Activated naive CD4-positive, alpha-beta T cell treated with anti-CD3 and anti-CD28 coated beads, Interleukin-2, amount 50 U/mL, for 72 hours (primary cell): ENCODE results near the gene ENPEP. TPM values are rescaled to one million over a fixed set of nuclear protein-coding genes. Genes with fewer than 3 reads are reported as not detected.
"Not testable (repeated sequence)": the region's sequence is repeated elsewhere in the genome, so short reads cannot be mapped to it uniquely, and the experiment has no call there.

Experiments
- ATAC-seq, 2 donors: fragments of 150-1000 bp; cut with Tn5 transposase; 2 replicates each; pipeline ENCODE4 v1.10.0; 2021; ENCODE audit warnings: mild to moderate bottlenecking in 2 of 2, moderate library complexity in 2 of 2
- DNase-seq, 2 donors: peaks; one replicate each; pipeline ENCODE4 v3.0.0; 2021 to 2022; ENCODE audit warnings: low spot score in 2 of 2
- H3K27ac Mint-ChIP-seq, 2 donors: one replicate each; pipeline ENCODE4 v1.8.0; 2022; ENCODE audit warnings: mild to moderate bottlenecking in 2 of 2, mixed read lengths in 2 of 2
- H3K36me3 Mint-ChIP-seq, 2 donors: one replicate each; pipeline ENCODE4 v1.8.0; 2022; ENCODE audit warnings: mixed read lengths in 2 of 2
- H3K9me3 Mint-ChIP-seq, 2 donors: one replicate each; pipeline ENCODE4 v1.8.0; 2022; ENCODE audit warnings: mixed read lengths in 2 of 2
- total RNA-seq, 2 donors: library from RNA; stranded (reverse); gene quantifications; one replicate each; pipeline ENCODE4 v1.2.3, GENCODE V29; 2022

ENPEP gene
- total RNA-seq, 2 donors from 2014 or later = not detected

DNA sequence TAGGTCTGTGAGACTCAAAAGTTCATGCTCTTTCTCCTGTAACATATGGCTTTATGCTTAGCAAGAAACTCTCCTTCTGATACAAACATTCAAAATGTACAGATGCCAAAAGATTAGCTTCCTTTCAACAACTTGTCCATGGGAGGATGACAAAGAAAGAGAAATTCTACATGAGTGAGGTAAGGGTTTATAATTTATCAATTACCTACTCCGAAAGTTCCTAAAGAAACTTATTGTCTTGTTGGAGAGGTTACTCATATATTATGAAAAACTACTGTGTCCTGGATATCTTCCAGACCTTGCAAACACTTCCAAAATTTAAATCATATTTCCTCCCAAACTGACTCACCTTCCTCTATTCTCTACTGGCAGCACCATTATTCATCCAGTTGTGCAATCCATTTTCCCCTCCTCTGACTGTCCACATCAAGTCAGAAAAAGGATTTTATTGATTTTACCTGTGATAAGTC is 65.1 kb downstream of the ENPEP start:
- no peak for DNase-seq
- Mint-ChIP-seq H3K9me3 (peaks cover 5 to 6% of the 10 kb centered on the region in 2 donors), H3K27ac (no peak overlapping the region), H3K36me3 (peaks cover 0 to 5% of the 10 kb centered on the region in 2 donors)
- no peak for ATAC-seq

- Mint-ChIP-seq H3K27ac (no peak overlapping the region), H3K9me3 (peaks cover 0 to 1% of the 10 kb centered on the region in 2 donors), H3K36me3 (no peaks in the 10 kb centered on the region)
- DNase-seq (no peak), ATAC-seq (no peak)
Observed at GRCh38 chr4:110543577-110543976, 67.6 kb downstream of the ENPEP start.

GRCh38 chr4:110544594-110544993 is 68.6 kb downstream of the ENPEP start:
- ATAC-seq (no peak), DNase-seq (no peak)
- Mint-ChIP-seq H3K27ac (no peak overlapping the region), H3K36me3 (no peaks in the 10 kb centered on the region), H3K9me3 (no peaks in the 10 kb centered on the region)

- no peaks in the 10 kb centered on the region for H3K36me3 Mint-ChIP-seq
- ATAC-seq = no peak
- no peak for DNase-seq
- no peaks in the 10 kb centered on the region for H3K9me3 Mint-ChIP-seq
- H3K27ac Mint-ChIP-seq = no peak overlapping the region
Observed at GRCh38 chr4:110550260-110550659, 74.3 kb downstream of the ENPEP start.

GRCh38 chr4:110553197-110553596 is 77.2 kb downstream of the ENPEP start:
- DNase-seq (no peak), ATAC-seq (no peak)
- Mint-ChIP-seq H3K9me3 (no peaks in the 10 kb centered on the region), H3K36me3 (no peaks in the 10 kb centered on the region), H3K27ac (no peak overlapping the region)

GRCh38 chr4:110567214-110567613 is 91.3 kb downstream of the ENPEP start:
- H3K9me3 Mint-ChIP-seq = peaks cover 0 to 4% of the 10 kb centered on the region in 2 donors
- ATAC-seq (no peak), DNase-seq (no peak)
- H3K27ac Mint-ChIP-seq = no peak overlapping the region
- H3K36me3 Mint-ChIP-seq = peaks cover 0 to 4% of the 10 kb centered on the region in 2 donors

GRCh38 chr4:110576696-110577095 is 100.7 kb downstream of the ENPEP start:
- DNase-seq, H3K36me3 Mint-ChIP-seq, ATAC-seq, H3K27ac Mint-ChIP-seq: not testable (repeated sequence)
- peaks cover 3 to 13% of the 10 kb centered on the region in 2 donors for H3K9me3 Mint-ChIP-seq

DNA sequence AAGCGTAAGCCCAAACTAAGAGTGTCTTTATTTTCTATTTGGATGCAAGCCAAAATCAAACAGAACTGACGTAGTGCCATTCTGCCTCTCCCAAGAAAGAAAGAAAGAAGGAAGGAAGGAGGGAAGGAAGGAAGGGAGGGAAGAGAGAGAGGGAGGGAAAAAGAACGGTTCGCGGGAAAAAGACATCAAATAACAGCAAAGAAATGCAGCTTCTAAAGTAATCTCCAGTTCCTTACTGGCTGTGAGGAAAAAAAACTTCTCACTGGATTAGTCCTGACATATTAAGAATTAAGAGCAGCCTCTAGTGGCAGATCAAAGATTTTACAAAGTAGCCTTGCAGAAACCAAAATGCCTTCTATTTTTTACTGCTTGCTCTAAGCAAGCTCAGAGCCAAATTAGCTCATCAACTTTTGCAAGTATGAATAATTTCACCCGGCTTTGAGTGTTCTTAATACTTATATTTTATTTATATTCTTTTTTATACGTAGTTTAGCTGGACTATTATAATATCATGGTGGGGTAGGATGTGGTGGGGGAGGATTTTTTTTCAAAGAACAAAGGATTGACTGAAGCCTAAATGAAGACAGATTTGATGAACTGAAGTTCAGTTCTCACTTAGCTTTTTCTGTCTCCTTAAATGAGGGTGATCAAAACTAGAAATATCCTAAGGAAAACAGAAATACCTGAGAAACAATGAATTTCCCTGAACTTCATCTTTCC is 110.3 kb downstream of the ENPEP start:
- DNase-seq (no peak), ATAC-seq (no peak)
- no peaks in the 10 kb centered on the region for H3K9me3 Mint-ChIP-seq
- H3K36me3 Mint-ChIP-seq = peaks cover 0 to 4% of the 10 kb centered on the region in 2 donors
- no peak overlapping the region for H3K27ac Mint-ChIP-seq

DNA sequence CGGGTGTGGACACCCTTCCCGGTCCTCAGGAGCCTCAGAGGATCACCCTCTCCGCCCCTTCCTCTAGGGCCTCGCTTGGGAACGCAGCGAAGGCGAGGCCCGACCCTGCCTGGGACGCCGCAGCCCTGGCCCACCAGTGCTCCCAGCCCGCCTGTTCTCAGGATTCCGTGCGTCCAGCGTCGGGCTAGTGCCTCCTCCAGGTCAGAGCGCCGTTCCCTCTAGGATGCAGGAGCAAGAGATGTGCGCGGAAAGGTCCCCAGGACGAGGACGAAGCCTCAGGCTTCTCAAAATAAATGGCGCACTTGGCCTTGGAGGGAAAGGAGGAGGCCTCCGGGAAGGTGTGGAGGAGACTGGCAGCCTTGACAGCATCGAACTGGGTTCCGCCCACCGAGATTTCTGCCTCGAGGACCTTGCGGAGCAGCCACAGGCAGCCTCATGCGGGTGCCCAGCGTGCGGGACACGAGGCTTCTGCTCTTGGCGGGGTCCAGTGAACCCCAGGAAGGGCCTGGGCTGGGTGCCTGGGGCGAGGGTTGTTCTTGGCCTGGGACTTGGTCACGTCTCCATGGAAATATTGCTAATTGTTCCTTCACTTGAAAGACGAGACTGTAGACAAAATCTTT is 111.8 kb downstream of the ENPEP start:
- Mint-ChIP-seq H3K27ac (no peak overlapping the region), H3K9me3 (no peaks in the 10 kb centered on the region), H3K36me3 (no peaks in the 10 kb centered on the region)
- ATAC-seq = no peak
- DNase-seq = no peak

GRCh38 chr4:110589297-110589696 is 113.3 kb downstream of the ENPEP start:
- no peak overlapping the region for H3K27ac Mint-ChIP-seq
- peaks cover 3 to 4% of the 10 kb centered on the region in 2 donors for H3K9me3 Mint-ChIP-seq
- no peaks in the 10 kb centered on the region for H3K36me3 Mint-ChIP-seq
- ATAC-seq (no peak), DNase-seq (no peak)

GRCh38 chr4:110595583-110595982 is 119.6 kb downstream of the ENPEP start:
- H3K9me3 Mint-ChIP-seq = peaks cover 3 to 10% of the 10 kb centered on the region in 2 donors
- H3K27ac Mint-ChIP-seq = no peak overlapping the region
- H3K36me3 Mint-ChIP-seq = peaks cover 0 to 5% of the 10 kb centered on the region in 2 donors
- DNase-seq (no peak), ATAC-seq (no peak)

DNA sequence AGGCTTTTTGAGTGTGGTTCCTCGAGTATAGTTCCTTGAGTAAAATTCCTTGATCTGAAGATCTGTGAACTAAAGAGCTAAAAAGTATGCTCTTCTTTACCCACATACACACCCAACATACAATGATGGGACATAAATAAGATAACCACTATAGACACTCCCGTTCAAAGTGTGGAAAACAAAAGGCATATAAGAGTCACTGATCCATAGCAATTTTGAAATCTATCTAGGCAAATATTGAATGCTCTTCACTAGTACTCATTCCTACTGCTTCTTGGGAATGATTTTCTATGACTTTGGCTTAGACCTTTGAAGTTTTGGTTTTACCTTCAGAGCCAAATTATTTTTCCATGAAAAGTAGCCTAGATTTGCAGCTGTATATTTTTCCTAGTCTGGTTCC is 120.5 kb downstream of the ENPEP start:
- peaks cover 3 to 10% of the 10 kb centered on the region in 2 donors for H3K9me3 Mint-ChIP-seq

GRCh38 chr4:110597582-110597981 is 121.6 kb downstream of the ENPEP start:
- H3K36me3 Mint-ChIP-seq = peaks cover 0 to 5% of the 10 kb centered on the region in 2 donors
- no peak for ATAC-seq
- peaks cover 3 to 10% of the 10 kb centered on the region in 2 donors for H3K9me3 Mint-ChIP-seq
- DNase-seq = no peak
- H3K27ac Mint-ChIP-seq = no peak overlapping the region

More for the DNA sequence above, 120.5 kb downstream of the ENPEP start:
- DNase-seq (no peak), ATAC-seq (no peak)
- Mint-ChIP-seq H3K27ac (no peak overlapping the region), H3K36me3 (peaks cover 0 to 5% of the 10 kb centered on the region in 2 donors)

DNA sequence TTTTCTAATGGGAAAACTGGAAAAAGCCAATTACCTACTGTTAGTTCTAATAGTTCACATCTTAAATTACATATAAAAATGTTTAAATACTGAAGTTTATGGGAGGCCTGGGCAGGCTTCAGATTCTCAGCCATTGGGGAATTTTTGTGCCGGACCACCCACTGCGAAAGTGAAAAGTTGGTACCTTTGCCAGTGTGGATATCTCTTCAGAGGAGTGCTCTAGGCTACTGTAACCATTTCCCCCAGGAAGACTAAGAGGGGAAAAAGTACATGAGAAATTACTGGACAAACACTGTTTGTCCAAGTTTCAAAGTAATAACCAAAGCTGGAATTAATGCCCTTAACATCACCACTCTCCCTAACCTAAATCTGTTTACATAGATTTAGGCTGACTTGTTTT is 126.1 kb downstream of the ENPEP start:
- H3K27ac Mint-ChIP-seq = no peak overlapping the region
- ATAC-seq = no peak
- peaks cover 0 to 6% of the 10 kb centered on the region in 2 donors for H3K9me3 Mint-ChIP-seq
- H3K36me3 Mint-ChIP-seq = no peaks in the 10 kb centered on the region
- no peak for DNase-seq

DNA sequence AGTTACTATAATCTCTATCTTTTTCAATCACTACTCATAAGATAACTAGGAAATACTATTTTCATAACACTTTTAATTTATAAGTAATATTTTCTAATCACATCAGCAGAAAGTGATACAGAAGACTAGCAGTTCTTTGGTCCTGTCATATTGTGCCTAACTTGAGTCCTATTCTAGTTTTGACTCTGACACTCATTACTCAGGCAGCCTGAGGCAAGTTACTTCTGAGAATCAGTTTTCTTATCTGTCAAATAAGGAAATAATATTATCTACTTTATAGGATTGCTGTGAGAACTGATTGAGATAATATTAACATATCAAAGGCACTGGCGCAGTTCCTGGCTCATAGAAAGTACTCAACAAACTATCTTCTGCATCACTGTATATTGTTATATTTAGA is 129.1 kb downstream of the ENPEP start:
- no peaks in the 10 kb centered on the region for H3K9me3 Mint-ChIP-seq
- no peak overlapping the region for H3K27ac Mint-ChIP-seq
- H3K36me3 Mint-ChIP-seq = peaks cover 0 to 11% of the 10 kb centered on the region in 2 donors
- DNase-seq (no peak), ATAC-seq (peak in 1 of 2 donors; percentile 35)

DNA sequence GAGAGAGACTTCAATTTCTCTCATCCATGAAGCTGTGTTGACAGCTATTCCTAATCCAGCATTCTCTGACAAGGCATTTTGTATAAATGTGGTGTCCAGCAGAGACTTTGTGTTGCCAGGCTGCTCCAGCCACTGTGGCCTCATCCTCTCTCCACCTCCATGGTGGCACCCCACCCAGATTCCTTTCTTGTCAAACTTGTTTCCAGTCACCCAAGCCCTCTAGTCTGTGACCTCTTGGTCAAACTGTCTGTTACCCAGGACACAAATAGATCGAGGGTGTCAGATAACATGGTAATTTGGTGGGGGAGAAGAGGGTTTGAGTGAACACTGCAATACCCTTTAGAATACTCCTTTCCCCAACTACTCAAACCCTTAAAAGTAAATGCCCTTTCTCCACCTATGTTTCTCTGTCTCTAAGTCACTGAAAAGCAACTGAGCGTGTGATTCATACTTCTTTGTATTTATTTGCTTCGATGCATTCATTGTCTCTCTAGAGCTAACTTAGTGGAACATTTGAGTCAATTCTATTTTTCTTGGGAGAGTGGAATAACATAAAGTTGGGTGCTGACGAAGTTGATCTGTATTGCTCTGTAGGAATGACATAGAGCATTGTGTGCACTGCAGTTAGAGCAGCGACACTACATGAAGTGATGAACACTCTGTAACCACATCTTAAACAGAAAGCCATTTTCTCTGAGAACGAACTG is 133.2 kb downstream of the ENPEP start:
- no peaks in the 10 kb centered on the region for H3K9me3 Mint-ChIP-seq

GRCh38 chr4:110610620-110610939 is 134.6 kb downstream of the ENPEP start:
- ATAC-seq = no peak
- no peak for DNase-seq
- Mint-ChIP-seq H3K27ac (no peak overlapping the region), H3K36me3 (peaks cover 0 to 11% of the 10 kb centered on the region in 2 donors), H3K9me3 (no peaks in the 10 kb centered on the region)

More for the DNA sequence above, 133.2 kb downstream of the ENPEP start:
- no peak for ATAC-seq
- Mint-ChIP-seq H3K27ac (no peak overlapping the region), H3K36me3 (peaks cover 0 to 11% of the 10 kb centered on the region in 2 donors)
- DNase-seq = no peak
